ENCODE measurements around the gene TNFSF8. TPM values are rescaled to one million over a fixed set of nuclear protein-coding genes. Genes with fewer than 3 reads are reported as not detected.

Gene TNFSF8
- total RNA-seq, 1 donor from 2014 or later, result 0.20 TPM

- ATAC-seq, result peak; percentile 44
These were observed 27.4 kb downstream of the TNFSF8 start for GRCh38 chr9:114902786-114903524.

GRCh38 chr9:114900942-114901802 lies 29.2 kb downstream of the TNFSF8 start:
- ATAC-seq, result no peak

GRCh38 chr9:114899995-114900394 lies 30.4 kb downstream of the TNFSF8 start:
- no peak for ATAC-seq

GRCh38 chr9:114899461-114899860 lies 30.9 kb downstream of the TNFSF8 start:
- no peak for ATAC-seq

GRCh38 chr9:114898741-114899140 lies 31.6 kb downstream of the TNFSF8 start:
- peak; percentile 44 for ATAC-seq

GRCh38 chr9:114897196-114897595 lies 33.2 kb downstream of the TNFSF8 start:
- no peak for ATAC-seq

- no peak for ATAC-seq
These were observed 34.0 kb downstream of the TNFSF8 start for GRCh38 chr9:114896344-114896743.

GRCh38 chr9:114895521-114895991 lies 34.8 kb downstream of the TNFSF8 start:
- ATAC-seq, result no peak

GRCh38 chr9:114894609-114895433 lies 35.6 kb downstream of the TNFSF8 start:
- ATAC-seq, result peak; percentile 56

GRCh38 chr9:114894206-114894605 lies 36.2 kb downstream of the TNFSF8 start:
- ATAC-seq, result no peak

- no peak for ATAC-seq
These were observed 37.0 kb downstream of the TNFSF8 start for GRCh38 chr9:114893221-114894010.

GRCh38 chr9:114889802-114890224 lies 40.6 kb downstream of the TNFSF8 start:
- peak; percentile 69 for ATAC-seq

- ATAC-seq, result no peak
These were observed 41.8 kb downstream of the TNFSF8 start for GRCh38 chr9:114888607-114889006.

GRCh38 chr9:114887963-114888362 lies 42.4 kb downstream of the TNFSF8 start:
- ATAC-seq, result no peak

- peak; percentile 87 for ATAC-seq
These were observed 45.5 kb downstream of the TNFSF8 start for GRCh38 chr9:114884787-114885452.

GRCh38 chr9:114883709-114884108 lies 46.7 kb downstream of the TNFSF8 start:
- peak; percentile 83 for ATAC-seq

- no peak for ATAC-seq
These were observed 50.1 kb downstream of the TNFSF8 start for GRCh38 chr9:114880291-114880745.

GRCh38 chr9:114878879-114879564 lies 51.4 kb downstream of the TNFSF8 start:
- ATAC-seq, result no peak

GRCh38 chr9:114869845-114870244 lies 60.5 kb downstream of the TNFSF8 start:
- no peak for ATAC-seq

- ATAC-seq, result no peak
These were observed 61.0 kb downstream of the TNFSF8 start for GRCh38 chr9:114869378-114869777.

Data from esophagus mucosa (tissue), 1 donor.